DND-41 (cell line): Measurements from ENCODE around the gene CCDC158.

Source experiments
- ATAC-seq: fragments of 200-7000 bp; cut with Tn5 transposase; 3 replicates; pipeline ENCODE4 v1.9.1; 2021; ENCODE audit warnings: low read depth; ENCODE audit not compliant: insufficient read depth
- DNase-seq: peaks from one replicate; pipeline ENCODE4 v3.0.0-alpha.2; 2020
- H2AFZ ChIP-seq: 2 replicates; pipeline ENCODE4 v1.6.0; 2012; ENCODE audit warnings: low read depth, low read length
- H3K27ac ChIP-seq: 2 replicates; pipeline ENCODE4 v1.5.1; 2012; ENCODE audit warnings: low read length, inconsistent platforms
- H3K27me3 ChIP-seq: fragments of 200-600 bp; sonication (generic); 2 replicates; pipeline ENCODE4 v1.6.0; 2012; ENCODE audit warnings: low read length, mild to moderate bottlenecking, inconsistent platforms; ENCODE audit not compliant: insufficient read depth, poor library complexity
- H3K36me3 ChIP-seq: 2 replicates; pipeline ENCODE4 v1.5.1; 2012; ENCODE audit warnings: low read length, inconsistent platforms; ENCODE audit not compliant: insufficient read depth
- H3K4me1 ChIP-seq: 2 replicates; pipeline ENCODE4 v1.5.1; 2012; ENCODE audit warnings: mild to moderate bottlenecking, low read length; ENCODE audit not compliant: insufficient read depth
- H3K4me2 ChIP-seq: 2 replicates; pipeline ENCODE4 v1.6.0; 2012; ENCODE audit warnings: mild to moderate bottlenecking, moderate library complexity, low read length, inconsistent platforms; ENCODE audit not compliant: insufficient read depth
- H3K4me3 ChIP-seq, 2 experiments: fragments of 200-600 bp in 1 of 2; shearing (Covaris generic) in 1 of 2; 2 replicates each; pipeline ENCODE4 v1.5.1; 2012 to 2016; ENCODE audit warnings: inconsistent platforms in 2 of 2, low read length in 2 of 2, mild to moderate bottlenecking in 2 of 2, low read depth in 1 of 2, moderate library complexity in 1 of 2
- H3K79me2 ChIP-seq: 2 replicates; pipeline ENCODE4 v1.6.0; 2012; ENCODE audit warnings: low read length, inconsistent platforms; ENCODE audit not compliant: insufficient read depth
- H3K9ac ChIP-seq: 2 replicates; pipeline ENCODE4 v1.6.0; 2012; ENCODE audit warnings: low read depth, mild to moderate bottlenecking, inconsistent platforms, low read length, moderate library complexity
- H3K9me3 ChIP-seq: 2 replicates; pipeline ENCODE4 v1.5.1; 2012; ENCODE audit warnings: low read length, moderate library complexity, mild to moderate bottlenecking, inconsistent platforms; ENCODE audit not compliant: insufficient read depth, severe bottlenecking
- H4K20me1 ChIP-seq: 2 replicates; pipeline ENCODE4 v1.6.0; 2012; ENCODE audit warnings: low read length; ENCODE audit not compliant: insufficient read depth
- EZH2 ChIP-seq: IDR thresholded peaks from 3 replicates; pipeline ENCODE4 v1.6.1; 2012; ENCODE audit warnings: borderline replicate concordance, low read depth, mild to moderate bottlenecking, moderate library complexity, low read length, inconsistent platforms; ENCODE audit not compliant: severe bottlenecking
- TF ChIP-seq, protein P1 (sequence below): IDR thresholded peaks from 2 replicates; pipeline ENCODE4 v1.5.1; 2012; ENCODE audit warnings: borderline replicate concordance, low read length, moderate library complexity, mild to moderate bottlenecking; ENCODE audit not compliant: poor library complexity, severe bottlenecking; ENCODE audit errors: extremely low read depth

Gene CCDC158

DNA sequence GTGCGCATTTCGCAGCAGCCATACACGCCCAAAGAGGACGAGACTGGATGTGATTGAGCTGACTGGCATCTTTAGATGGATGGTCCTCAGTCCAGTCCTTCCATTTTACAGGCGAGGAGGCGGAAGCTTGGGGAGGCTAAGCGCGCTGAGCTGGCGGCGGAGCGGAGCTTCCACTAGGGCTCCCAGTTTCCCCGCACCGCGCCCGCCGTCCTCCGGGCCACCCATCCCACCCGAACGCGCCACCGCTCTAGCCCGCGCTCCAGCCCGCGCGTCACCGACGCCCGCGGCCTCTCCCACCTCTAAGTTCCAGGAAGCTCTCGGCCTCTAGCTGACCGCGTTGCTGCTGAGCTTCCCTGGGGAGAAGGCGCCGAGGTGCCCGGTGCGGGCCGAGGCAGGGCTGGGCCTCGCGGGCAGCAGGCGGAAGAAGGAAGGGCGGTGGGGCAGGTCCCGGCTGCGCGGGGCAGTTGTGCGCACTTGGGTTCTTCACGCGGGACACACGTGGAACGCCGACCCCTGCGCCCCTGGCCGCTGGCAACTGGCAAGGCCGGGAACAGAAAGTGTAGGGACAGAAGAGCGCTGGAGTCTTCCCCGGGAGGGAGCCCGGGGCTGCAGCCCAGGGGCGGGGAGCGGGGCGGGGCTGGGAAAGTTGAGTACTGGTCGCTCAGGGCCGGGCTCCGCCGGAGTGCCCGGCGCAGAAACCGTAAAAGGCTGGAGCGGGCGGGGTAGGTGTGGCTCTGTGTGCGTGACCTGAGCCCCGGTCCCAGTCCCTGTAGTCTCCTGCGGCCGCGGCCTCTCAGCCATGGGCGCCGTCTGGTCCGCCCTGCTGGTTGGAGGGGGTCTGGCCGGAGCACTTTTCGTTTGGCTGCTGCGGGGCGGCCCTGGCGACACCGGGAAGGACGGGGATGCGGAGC, 114.7 kb downstream of the CCDC158 start, which contains the start of gene STBD1:
Gene STBD1 (plus strand): TSS at position 763 of the 911 bp plus-strand sequence. CDS start 37 bp downstream, at position 800.
- Histone ChIP-seq H3K36me3 (no peaks in the 10 kb centered on the region), H3K4me2 (no peak within 1 kb of the TSS)
- ATAC-seq: no peak

DNA sequence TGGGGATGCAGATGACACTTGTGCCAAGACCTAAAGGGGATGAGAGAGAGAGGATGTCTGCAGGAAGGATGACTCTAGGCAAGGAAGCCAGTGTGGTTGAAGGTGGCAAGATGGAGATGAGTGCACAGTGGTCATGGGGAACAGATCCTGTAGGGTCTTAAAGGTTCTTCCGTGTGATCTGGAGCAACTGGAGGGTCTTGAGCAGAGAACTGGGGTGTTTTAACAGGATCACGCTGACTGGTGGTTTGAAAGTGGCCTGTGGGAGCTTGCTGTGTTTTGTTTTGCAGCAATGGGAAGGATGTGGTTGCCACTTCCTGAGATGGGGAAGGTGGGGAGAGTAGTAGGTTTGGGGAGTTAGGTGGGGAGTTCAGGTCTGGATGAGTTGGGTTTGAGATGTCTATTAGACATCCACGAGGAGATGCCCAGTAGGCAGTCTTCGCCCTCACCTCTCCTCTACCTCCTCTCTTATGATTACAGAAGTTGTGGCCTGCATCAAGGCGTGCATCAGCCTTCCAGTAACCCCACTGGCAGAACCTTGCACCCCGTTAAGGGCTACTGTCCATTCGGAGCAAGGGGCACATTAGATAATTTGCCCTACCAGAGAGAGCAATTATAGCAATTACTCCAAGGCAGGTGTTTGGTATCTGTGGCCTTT, 115.8 kb downstream of the CCDC158 start:
- Histone ChIP-seq H3K4me1 (peaks cover 8% of the 10 kb centered on the region), H3K4me3 (no peak overlapping the region), H3K4me2 (no peak overlapping the region), H3K79me2 (no peaks in the 10 kb centered on the region), H3K9ac (no peak overlapping the region), H4K20me1 (no peaks in the 10 kb centered on the region), H3K9me3 (no peaks in the 10 kb centered on the region), H3K27me3 (no peaks in the 10 kb centered on the region), H2AFZ (0 out of 2 replicates have a peak overlapping the region, but pooled peaks have one; percentile 38), H3K36me3 (no peaks in the 10 kb centered on the region), H3K27ac (no peak overlapping the region)
- ATAC-seq (peak; percentile 67), DNase-seq (peak; percentile 16)
- TF ChIP-seq, protein P1, sequence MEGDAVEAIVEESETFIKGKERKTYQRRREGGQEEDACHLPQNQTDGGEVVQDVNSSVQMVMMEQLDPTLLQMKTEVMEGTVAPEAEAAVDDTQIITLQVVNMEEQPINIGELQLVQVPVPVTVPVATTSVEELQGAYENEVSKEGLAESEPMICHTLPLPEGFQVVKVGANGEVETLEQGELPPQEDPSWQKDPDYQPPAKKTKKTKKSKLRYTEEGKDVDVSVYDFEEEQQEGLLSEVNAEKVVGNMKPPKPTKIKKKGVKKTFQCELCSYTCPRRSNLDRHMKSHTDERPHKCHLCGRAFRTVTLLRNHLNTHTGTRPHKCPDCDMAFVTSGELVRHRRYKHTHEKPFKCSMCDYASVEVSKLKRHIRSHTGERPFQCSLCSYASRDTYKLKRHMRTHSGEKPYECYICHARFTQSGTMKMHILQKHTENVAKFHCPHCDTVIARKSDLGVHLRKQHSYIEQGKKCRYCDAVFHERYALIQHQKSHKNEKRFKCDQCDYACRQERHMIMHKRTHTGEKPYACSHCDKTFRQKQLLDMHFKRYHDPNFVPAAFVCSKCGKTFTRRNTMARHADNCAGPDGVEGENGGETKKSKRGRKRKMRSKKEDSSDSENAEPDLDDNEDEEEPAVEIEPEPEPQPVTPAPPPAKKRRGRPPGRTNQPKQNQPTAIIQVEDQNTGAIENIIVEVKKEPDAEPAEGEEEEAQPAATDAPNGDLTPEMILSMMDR: no peak
- TF ChIP-seq EZH2: no peak

More for the DNA sequence above, 114.7 kb downstream of the CCDC158 start, which contains the start of gene STBD1:
- H3K9ac ChIP-seq: no peak within 1 kb of the TSS
- no peak for DNase-seq
- TF ChIP-seq, protein P1: no peak
- TF ChIP-seq EZH2: no peak
- no peak within 1 kb of the TSS for H3K4me3 ChIP-seq
- H4K20me1 ChIP-seq: no peaks in the 10 kb centered on the region
- no peaks in the 10 kb centered on the region for H3K9me3 ChIP-seq
- H2AFZ ChIP-seq: peak within 1 kb of the TSS; percentile 27; the same call in 1 of the 2 replicates
- H3K27me3 ChIP-seq: no peaks in the 10 kb centered on the region
- H3K4me1 ChIP-seq: peaks cover 8% of the 10 kb centered on the region
- H3K79me2 ChIP-seq: no peaks in the 10 kb centered on the region
- no peak within 1 kb of the TSS for H3K27ac ChIP-seq

DNA sequence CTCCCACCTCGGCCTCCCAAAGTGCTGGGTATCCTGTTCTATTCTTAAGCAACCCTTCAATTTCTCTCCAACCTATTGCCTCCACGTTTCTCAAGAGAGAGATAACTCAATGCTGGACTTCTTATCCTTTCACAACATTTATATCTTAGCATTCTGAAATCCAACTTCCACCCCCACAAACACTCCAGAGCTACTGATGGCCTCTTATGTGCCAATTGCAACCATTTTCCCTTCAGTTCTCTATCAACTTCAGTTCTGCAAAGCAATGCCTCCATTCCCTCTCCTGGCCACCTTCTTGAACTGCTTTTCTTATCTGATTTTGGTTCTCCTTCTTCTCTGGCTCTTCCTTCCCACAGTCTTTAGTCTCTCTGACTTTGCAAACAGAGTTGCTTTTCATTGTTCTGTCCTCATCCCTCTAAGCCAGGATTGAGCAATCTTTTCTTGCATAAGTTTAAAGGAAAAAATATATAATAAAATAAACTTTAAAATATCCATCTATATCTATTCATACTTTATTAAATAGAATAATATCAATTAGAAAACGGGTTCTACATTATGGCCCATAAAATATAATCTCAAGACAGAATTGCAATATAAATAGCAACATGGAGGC, 118.0 kb downstream of the CCDC158 start:
- Histone ChIP-seq H3K27ac (no peak overlapping the region), H3K4me3 (no peak overlapping the region), H3K9ac (no peak overlapping the region), H3K79me2 (no peaks in the 10 kb centered on the region), H3K9me3 (no peaks in the 10 kb centered on the region), H3K4me2 (no peak overlapping the region), H3K4me1 (peaks cover 8% of the 10 kb centered on the region), H4K20me1 (no peaks in the 10 kb centered on the region), H3K36me3 (no peaks in the 10 kb centered on the region), H3K27me3 (no peaks in the 10 kb centered on the region), H2AFZ (no peak overlapping the region)
- DNase-seq (no peak), ATAC-seq (no peak)
- TF ChIP-seq EZH2: no peak
- TF ChIP-seq, protein P1: no peak
